Measurements from ENCODE around the gene PTAFR.

PTAFR gene

DNA sequence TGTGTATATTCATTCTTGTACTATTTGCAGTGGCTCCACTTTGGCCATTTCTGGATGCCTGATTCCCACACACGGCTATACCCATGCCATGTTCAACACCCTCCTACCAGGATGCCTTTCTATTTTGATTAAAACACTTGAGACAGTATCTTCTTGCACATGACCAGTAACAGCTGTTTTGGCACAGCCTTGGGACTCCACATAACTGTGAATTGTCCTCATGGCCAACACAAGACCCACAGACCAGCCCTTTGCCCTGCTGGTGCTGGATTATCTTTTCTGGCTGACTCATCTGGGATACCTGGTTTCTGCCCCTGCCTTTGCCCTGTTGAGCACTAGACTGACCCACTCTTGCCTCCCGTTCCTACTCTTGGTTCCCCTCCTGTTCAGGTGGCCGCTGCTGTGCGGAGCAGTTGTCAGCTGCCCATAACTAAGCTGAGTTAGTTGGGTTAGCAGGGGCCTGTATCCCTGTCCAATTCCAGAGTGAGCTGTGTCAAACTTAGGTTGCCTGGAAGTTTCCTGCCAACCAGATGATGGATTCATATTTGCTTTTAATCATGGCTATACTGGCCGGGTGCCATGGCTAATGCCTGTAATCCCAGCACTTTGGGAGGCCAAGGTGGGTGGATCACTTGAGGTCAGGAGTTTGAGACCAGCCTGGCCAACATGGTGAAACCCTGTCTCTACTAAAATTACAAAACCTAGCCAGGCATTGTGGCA, 77.3 kb downstream of the PTAFR start:
- no peak overlapping the region for H3K27ac ChIP-seq (replicated peaks)
- DNase-seq (ENCODE audit: low read depth in 1 of 2, low spot score in 1 of 2), result no peak

More for the DNA sequence above, 77.3 kb downstream of the PTAFR start:
- TF ChIP-seq SPI1 (IDR thresholded peaks at IDR 0.05; ENCODE audit: borderline replicate concordance, low read depth) (no peak), POLR2AphosphoS5 (IDR thresholded peaks at IDR 0.05; ENCODE audit: low read depth) (no peak), GABPA (IDR thresholded peaks at IDR 0.05; ENCODE audit: low read depth) (no peak)
- TF ChIP-seq, protein P1, sequence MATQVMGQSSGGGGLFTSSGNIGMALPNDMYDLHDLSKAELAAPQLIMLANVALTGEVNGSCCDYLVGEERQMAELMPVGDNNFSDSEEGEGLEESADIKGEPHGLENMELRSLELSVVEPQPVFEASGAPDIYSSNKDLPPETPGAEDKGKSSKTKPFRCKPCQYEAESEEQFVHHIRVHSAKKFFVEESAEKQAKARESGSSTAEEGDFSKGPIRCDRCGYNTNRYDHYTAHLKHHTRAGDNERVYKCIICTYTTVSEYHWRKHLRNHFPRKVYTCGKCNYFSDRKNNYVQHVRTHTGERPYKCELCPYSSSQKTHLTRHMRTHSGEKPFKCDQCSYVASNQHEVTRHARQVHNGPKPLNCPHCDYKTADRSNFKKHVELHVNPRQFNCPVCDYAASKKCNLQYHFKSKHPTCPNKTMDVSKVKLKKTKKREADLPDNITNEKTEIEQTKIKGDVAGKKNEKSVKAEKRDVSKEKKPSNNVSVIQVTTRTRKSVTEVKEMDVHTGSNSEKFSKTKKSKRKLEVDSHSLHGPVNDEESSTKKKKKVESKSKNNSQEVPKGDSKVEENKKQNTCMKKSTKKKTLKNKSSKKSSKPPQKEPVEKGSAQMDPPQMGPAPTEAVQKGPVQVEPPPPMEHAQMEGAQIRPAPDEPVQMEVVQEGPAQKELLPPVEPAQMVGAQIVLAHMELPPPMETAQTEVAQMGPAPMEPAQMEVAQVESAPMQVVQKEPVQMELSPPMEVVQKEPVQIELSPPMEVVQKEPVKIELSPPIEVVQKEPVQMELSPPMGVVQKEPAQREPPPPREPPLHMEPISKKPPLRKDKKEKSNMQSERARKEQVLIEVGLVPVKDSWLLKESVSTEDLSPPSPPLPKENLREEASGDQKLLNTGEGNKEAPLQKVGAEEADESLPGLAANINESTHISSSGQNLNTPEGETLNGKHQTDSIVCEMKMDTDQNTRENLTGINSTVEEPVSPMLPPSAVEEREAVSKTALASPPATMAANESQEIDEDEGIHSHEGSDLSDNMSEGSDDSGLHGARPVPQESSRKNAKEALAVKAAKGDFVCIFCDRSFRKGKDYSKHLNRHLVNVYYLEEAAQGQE (IDR thresholded peaks at IDR 0.05; ENCODE audit: insufficient replicate concordance, low read depth), result no peak
- TF ChIP-seq, protein P2, sequence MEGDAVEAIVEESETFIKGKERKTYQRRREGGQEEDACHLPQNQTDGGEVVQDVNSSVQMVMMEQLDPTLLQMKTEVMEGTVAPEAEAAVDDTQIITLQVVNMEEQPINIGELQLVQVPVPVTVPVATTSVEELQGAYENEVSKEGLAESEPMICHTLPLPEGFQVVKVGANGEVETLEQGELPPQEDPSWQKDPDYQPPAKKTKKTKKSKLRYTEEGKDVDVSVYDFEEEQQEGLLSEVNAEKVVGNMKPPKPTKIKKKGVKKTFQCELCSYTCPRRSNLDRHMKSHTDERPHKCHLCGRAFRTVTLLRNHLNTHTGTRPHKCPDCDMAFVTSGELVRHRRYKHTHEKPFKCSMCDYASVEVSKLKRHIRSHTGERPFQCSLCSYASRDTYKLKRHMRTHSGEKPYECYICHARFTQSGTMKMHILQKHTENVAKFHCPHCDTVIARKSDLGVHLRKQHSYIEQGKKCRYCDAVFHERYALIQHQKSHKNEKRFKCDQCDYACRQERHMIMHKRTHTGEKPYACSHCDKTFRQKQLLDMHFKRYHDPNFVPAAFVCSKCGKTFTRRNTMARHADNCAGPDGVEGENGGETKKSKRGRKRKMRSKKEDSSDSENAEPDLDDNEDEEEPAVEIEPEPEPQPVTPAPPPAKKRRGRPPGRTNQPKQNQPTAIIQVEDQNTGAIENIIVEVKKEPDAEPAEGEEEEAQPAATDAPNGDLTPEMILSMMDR (IDR thresholded peaks at IDR 0.05; ENCODE audit: insufficient read depth, low read length), result no peak
- no peaks in the 10 kb centered on the region for H3K27me3 ChIP-seq (ENCODE audit: insufficient read depth, poor library complexity, severe bottlenecking)
- H3K4me3 ChIP-seq (replicated peaks; ENCODE audit: insufficient read depth, low read length), result no peak overlapping the region
